NCI-H82 (cell line): ENCODE data around the gene SLC38A8.
A peak's percentile ranks its signal among the peaks of the same experiment; 100 is the strongest.

Source experiments
- DNase-seq: peaks from one replicate; lab custom pipeline; 2025; lab: John Stamatoyannopoulos, UW

Gene SLC38A8

GRCh38 chr16:84068783-84069462 lies 26.3 kb upstream of the SLC38A8 start:
- DNase-seq: no peak

GRCh38 chr16:84068041-84068440 lies 25.4 kb upstream of the SLC38A8 start:
- no peak for DNase-seq

- DNase-seq: no peak
Observed at GRCh38 chr16:84067640-84068039, 25.0 kb upstream of the SLC38A8 start.

- peak; percentile 74 for DNase-seq
Observed at GRCh38 chr16:84065536-84066132, 23.0 kb upstream of the SLC38A8 start.

GRCh38 chr16:84063980-84064379 lies 21.4 kb upstream of the SLC38A8 start:
- DNase-seq: no peak

- DNase-seq: peak; percentile 88
Observed at GRCh38 chr16:84062734-84063640, 20.4 kb upstream of the SLC38A8 start.

GRCh38 chr16:84061236-84061819 lies 18.7 kb upstream of the SLC38A8 start:
- DNase-seq: no peak

- no peak for DNase-seq
Observed at GRCh38 chr16:84059946-84060901, 17.6 kb upstream of the SLC38A8 start.

- DNase-seq: no peak
Observed at GRCh38 chr16:84059111-84059510, 16.5 kb upstream of the SLC38A8 start.

- DNase-seq: no peak
Observed at GRCh38 chr16:84058664-84059063, 16.1 kb upstream of the SLC38A8 start.

GRCh38 chr16:84058211-84058610 lies 15.6 kb upstream of the SLC38A8 start:
- no peak for DNase-seq

- no peak for DNase-seq
Observed at GRCh38 chr16:84056933-84057332, 14.3 kb upstream of the SLC38A8 start.

GRCh38 chr16:84055801-84056634 lies 13.4 kb upstream of the SLC38A8 start:
- DNase-seq: no peak

- DNase-seq: no peak
Observed at GRCh38 chr16:84055366-84055765, 12.8 kb upstream of the SLC38A8 start.

- DNase-seq: no peak
Observed at GRCh38 chr16:84054916-84055315, 12.3 kb upstream of the SLC38A8 start.

GRCh38 chr16:84054271-84054670 lies 11.7 kb upstream of the SLC38A8 start:
- DNase-seq: no peak

- no peak for DNase-seq
Observed at GRCh38 chr16:84053237-84053636, 10.6 kb upstream of the SLC38A8 start.

GRCh38 chr16:84052071-84052622 lies 9.6 kb upstream of the SLC38A8 start:
- no peak for DNase-seq

GRCh38 chr16:84050316-84050715 lies 7.7 kb upstream of the SLC38A8 start:
- DNase-seq: no peak

GRCh38 chr16:84049403-84050060 lies 6.9 kb upstream of the SLC38A8 start:
- DNase-seq: no peak
